ENCODE data around the gene TRAK2.

DNA sequence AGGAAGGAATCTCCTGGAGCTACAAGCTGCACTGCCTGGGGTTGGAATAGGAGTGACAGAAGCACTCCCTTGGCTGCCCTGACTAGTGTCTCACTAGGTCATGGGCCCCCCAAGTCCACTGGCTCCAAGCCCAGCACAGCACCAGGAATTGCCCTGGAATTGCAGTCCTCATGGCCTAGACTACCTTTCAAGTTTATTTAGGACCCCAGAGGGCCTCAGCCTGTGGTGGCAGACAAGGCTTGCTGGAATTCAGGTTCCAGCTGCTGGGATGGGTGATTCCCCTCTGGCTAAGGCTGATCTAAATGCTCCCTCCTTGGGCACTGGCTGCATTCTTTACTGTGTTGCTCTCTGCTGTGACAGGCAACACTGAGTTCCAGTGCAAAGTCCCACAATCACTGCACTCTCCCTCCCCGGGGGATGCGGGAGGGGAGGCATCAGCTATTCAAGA, 14.3 kb upstream of the TRAK2 start:
- TF ChIP-seq EZH2 (IDR thresholded peaks at IDR 0.05), result no peak
- no peak for TF ChIP-seq POLR2AphosphoS5 (IDR thresholded peaks at IDR 0.05; ENCODE audit: borderline replicate concordance, low read depth, low read length)
- no peak for TF ChIP-seq FOXP2 (optimal IDR thresholded peaks at IDR 0.05; ENCODE audit: control extremely low read depth, extremely low read length, insufficient read depth)

Measured in SK-N-MC (cell line).